Breast epithelium (tissue), 4 donors: ENCODE data around the gene SFXN5. TPM values are rescaled to one million over a fixed set of nuclear protein-coding genes. Genes with fewer than 3 reads are reported as not detected.

Experiments used
- DNase-seq, 2 donors: peaks; one replicate each; pipeline ENCODE4 v3.0.0-alpha.2; 2019; ENCODE audit warnings: low spot score in 2 of 2
- H3K27ac ChIP-seq, 2 donors: fragments of 200-600 bp; sonication (generic) in 1 of 2; one replicate each; pipeline ENCODE4 v1.5.1; 2016 to 2019; ENCODE audit warnings: mild to moderate bottlenecking in 1 of 2
- H3K27me3 ChIP-seq, 2 donors: fragments of 200-600 bp; sonication (generic) in 1 of 2; one replicate each; pipeline versions ENCODE4 v1.5.1 to v1.6.0; 2017 to 2019; ENCODE audit warnings: control low read depth in 1 of 2, mild to moderate bottlenecking in 1 of 2
- H3K36me3 ChIP-seq: fragments of 200-600 bp; one replicate; pipeline ENCODE4 v1.5.1; 2019
- H3K4me1 ChIP-seq, 2 donors: fragments of 200-600 bp; sonication (generic); one replicate each; pipeline ENCODE4 v1.5.1; 2016 to 2019; ENCODE audit warnings: control low read depth in 1 of 2
- H3K4me3 ChIP-seq, 3 donors: fragments of 200-600 bp; sonication (generic); 1 replicate in 2 of 3; 2 replicates in 1 of 3; pipeline ENCODE4 v1.5.1; 2016 to 2019; ENCODE audit warnings: mild to moderate bottlenecking in 3 of 3, moderate library complexity in 2 of 3
- H3K9me3 ChIP-seq, 2 donors: fragments of 200-600 bp; sonication (generic) in 1 of 2; one replicate each; pipeline ENCODE4 v1.5.1; 2016 to 2019; ENCODE audit warnings: control low read depth in 1 of 2
- CTCF ChIP-seq, 3 donors: fragments of 450-650 bp; IDR thresholded peaks; one replicate each; pipeline ENCODE4 v1.5.1; 2016 to 2017; ENCODE audit warnings: antibody characterized with exemption in 3 of 3, mild to moderate bottlenecking in 3 of 3, moderate library complexity in 3 of 3
- POLR2A ChIP-seq: fragments of 450-650 bp; IDR thresholded peaks from one replicate; pipeline ENCODE4 v1.6.1; 2016; ENCODE audit warnings: antibody characterized with exemption, mild to moderate bottlenecking, moderate library complexity
- POLR2AphosphoS5 ChIP-seq, 3 donors: sonication (generic); formaldehyde crosslinking; IDR thresholded peaks; one replicate each; pipeline ENCODE4 v1.6.1; 2017; ENCODE audit warnings: antibody characterized with exemption in 3 of 3
- intact Hi-C: fragments of 100-400 bp; cut with DNase I; formaldehyde crosslinking; loops from one replicate; pipeline ENCODE4 v1.15.1; 2023; ENCODE audit warnings: low total_unique reads
- total RNA-seq, 3 donors: library from RNA; depleted of rRNA; stranded (reverse); fragments of >200 nt; gene quantifications; one replicate each; pipeline ENCODE4 v1.1.0, GENCODE V29; 2016

SFXN5 gene
- total RNA-seq, 3 donors from 2014 or later, result 6.7 to 19.6 (median 12.8) TPM

GRCh38 chr2:73033766-73034381 lies 37.6 kb downstream of the SFXN5 start:
- DNase-seq, result no peak
- H3K27ac ChIP-seq, result no peak overlapping the region

DNA sequence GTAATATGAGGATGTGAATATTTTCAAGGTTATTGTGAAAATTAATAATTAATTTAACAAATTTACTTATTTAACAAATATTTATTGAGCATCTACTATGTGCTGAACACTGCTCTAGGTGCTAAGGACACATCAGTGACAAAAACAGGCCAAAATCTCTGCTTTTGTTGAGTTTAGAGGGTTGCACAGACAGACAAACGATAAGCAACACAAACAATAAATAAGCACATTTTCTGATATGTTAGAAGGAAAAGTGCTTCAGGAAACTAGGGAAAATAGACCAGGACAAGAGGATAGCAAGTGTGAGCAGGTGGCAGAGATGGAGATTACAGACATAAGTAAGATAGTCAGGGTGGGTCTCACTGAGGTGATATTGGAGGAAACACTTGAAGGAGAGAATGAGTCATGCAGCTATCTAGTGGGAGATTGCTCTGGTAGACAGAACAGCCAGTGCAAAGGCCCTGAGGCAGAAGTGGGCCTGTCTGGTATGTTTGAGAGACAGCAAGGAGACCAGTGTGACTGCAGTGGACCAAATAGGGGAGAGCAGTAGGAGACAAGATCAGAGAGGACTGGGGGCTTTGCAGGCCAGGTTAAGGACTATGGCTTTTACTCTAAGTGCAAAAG lies 38.3 kb downstream of the SFXN5 start:
- no peaks in the 10 kb centered on the region for H3K4me1 ChIP-seq
- no peak overlapping the region for H3K27ac ChIP-seq
- H3K27me3 ChIP-seq, result no peaks in the 10 kb centered on the region
- intact Hi-C loops, result no loop called here
- H3K9me3 ChIP-seq, result no peaks in the 10 kb centered on the region
- no peaks in the 10 kb centered on the region for H3K36me3 ChIP-seq
- TF ChIP-seq POLR2AphosphoS5 (IDR thresholded peaks at IDR 0.05), result no peak
- no peak for DNase-seq
- H3K4me3 ChIP-seq, result no peak overlapping the region

More at GRCh38 chr2:73033766-73034381, 37.6 kb downstream of the SFXN5 start:
- Histone ChIP-seq H3K9me3 (no peaks in the 10 kb centered on the region), H3K4me3 (no peak overlapping the region), H3K4me1 (no peaks in the 10 kb centered on the region), H3K36me3 (no peaks in the 10 kb centered on the region), H3K27me3 (no peaks in the 10 kb centered on the region)
- intact Hi-C loops, result no loop called here
- no peak for TF ChIP-seq POLR2A
- TF ChIP-seq POLR2AphosphoS5 (IDR thresholded peaks at IDR 0.05), result no peak
- no peak for TF ChIP-seq CTCF (IDR thresholded peaks at IDR 0.05)

- H3K27ac ChIP-seq, result no peak overlapping the region
- H3K36me3 ChIP-seq, result no peaks in the 10 kb centered on the region
- H3K27me3 ChIP-seq, result no peaks in the 10 kb centered on the region
- no peak for TF ChIP-seq CTCF (IDR thresholded peaks at IDR 0.05)
- TF ChIP-seq POLR2AphosphoS5 (IDR thresholded peaks at IDR 0.05), result no peak
- no peak for TF ChIP-seq POLR2A
- H3K4me3 ChIP-seq, result no peak overlapping the region
- intact Hi-C loops, result no loop called here
- DNase-seq, result no peak
- no peaks in the 10 kb centered on the region for H3K9me3 ChIP-seq
- no peaks in the 10 kb centered on the region for H3K4me1 ChIP-seq
Observed at GRCh38 chr2:73032702-73033097, 38.8 kb downstream of the SFXN5 start.

DNA sequence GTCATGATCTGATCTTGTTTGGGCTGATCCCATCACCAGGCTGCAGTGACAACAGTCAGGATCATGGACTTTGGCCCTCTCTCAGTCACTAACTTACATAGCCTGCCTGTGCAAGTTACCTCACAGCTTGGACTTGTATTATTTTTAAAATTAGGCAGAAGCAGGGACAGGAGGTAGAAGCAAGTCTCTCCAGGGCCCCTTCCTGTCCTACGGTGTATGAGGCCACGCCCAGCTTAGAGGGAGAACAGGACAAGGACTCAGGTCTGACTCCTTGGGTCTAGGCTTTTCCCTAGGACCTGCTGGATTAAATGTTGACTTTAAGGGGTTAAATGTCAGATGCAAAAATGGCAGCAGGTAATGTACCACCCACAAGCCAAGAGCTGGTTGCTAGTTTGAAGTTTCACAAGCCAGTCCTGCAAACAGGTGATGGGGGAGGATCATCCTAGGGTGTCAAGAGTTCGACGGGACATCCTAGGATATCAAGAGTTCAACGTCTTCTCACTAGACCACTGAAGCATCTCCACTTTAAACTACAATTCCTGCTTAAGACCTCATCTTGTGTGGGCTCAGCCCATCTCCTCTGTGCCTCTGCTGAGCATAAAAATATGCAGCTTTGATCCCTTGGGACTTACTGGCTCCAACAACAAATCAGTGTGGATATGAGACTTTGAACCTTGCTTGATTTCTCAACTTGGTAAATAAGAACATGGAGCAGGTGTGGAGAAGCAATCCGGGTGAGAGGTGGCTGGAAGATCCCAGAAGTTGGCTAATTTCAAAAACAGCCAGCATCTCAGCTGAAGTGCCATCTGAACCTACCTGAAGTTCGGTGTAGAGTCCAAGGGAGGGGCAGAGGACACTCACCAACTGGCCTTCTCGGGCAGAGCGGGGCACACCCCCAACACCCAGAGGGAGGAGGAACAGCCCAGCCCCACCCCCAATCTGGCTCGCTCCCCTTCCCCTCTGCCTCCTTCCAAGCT lies 39.5 kb downstream of the SFXN5 start:
- H3K27ac ChIP-seq, result no peak overlapping the region
- H3K4me3 ChIP-seq, result no peak overlapping the region
- H3K4me1 ChIP-seq, result no peaks in the 10 kb centered on the region
- H3K36me3 ChIP-seq, result no peaks in the 10 kb centered on the region
- H3K9me3 ChIP-seq, result no peaks in the 10 kb centered on the region
- no peaks in the 10 kb centered on the region for H3K27me3 ChIP-seq
- intact Hi-C loops, result no loop called here
- no peak for TF ChIP-seq CTCF (IDR thresholded peaks at IDR 0.05)
- TF ChIP-seq POLR2A, result no peak
- DNase-seq, result no peak

- no peaks in the 10 kb centered on the region for H3K9me3 ChIP-seq
- no peaks in the 10 kb centered on the region for H3K27me3 ChIP-seq
- H3K36me3 ChIP-seq, result no peaks in the 10 kb centered on the region
- H3K27ac ChIP-seq, result no peak overlapping the region
- intact Hi-C loops, result no loop called here
- no peak overlapping the region for H3K4me3 ChIP-seq
- no peak for TF ChIP-seq POLR2AphosphoS5 (IDR thresholded peaks at IDR 0.05)
- no peak for TF ChIP-seq CTCF (IDR thresholded peaks at IDR 0.05)
- TF ChIP-seq POLR2A, result no peak
- H3K4me1 ChIP-seq, result no peaks in the 10 kb centered on the region
- no peak for DNase-seq
Observed at GRCh38 chr2:73031095-73031678, 40.3 kb downstream of the SFXN5 start.
